HEK293 (cell line): ENCODE measurements around the gene EZH2.
A peak's percentile ranks its signal among the peaks of the same experiment; 100 is the strongest.

Experiments used
- CTCF ChIA-PET: fragments of 350-600 bp; formaldehyde crosslinking; extraction: SDS; loops from one replicate; lab custom pipeline; 2021; ENCODE audit warnings: antibody characterized with exemption; lab: Yijun Ruan, JAX
- POLR2A ChIA-PET: fragments of 300-600 bp; formaldehyde crosslinking; extraction: SDS; loops from one replicate; lab custom pipeline; 2020; ENCODE audit warnings: antibody characterized with exemption, inconsistent platforms; lab: Yijun Ruan, JAX
- H3K27ac ChIP-seq: fragments of 200-500 bp; sonication (Bioruptor generic); 2 replicates; pipeline ENCODE4 v1.5.1; 2014; ENCODE audit warnings: low read depth, low read length, control low read depth, inconsistent platforms; ENCODE audit errors: extremely low read depth
- H3K36me3 ChIP-seq, 2 experiments: fragments of 200-500 bp in 1 of 2; sonication (Bioruptor generic) in 1 of 2; 1 replicate in 1 of 2; 2 replicates in 1 of 2; pipeline ENCODE4 v1.5.1; 2014 to 2017; ENCODE audit warnings: inconsistent platforms in 2 of 2, low read length in 2 of 2; ENCODE audit not compliant: control insufficient read depth in 2 of 2, insufficient read depth in 1 of 2
- H3K4me1 ChIP-seq: fragments of 200-500 bp; sonication (Bioruptor generic); 2 replicates; pipeline ENCODE4 v1.5.1; 2014; ENCODE audit warnings: mild to moderate bottlenecking, low read length, inconsistent platforms; ENCODE audit not compliant: control insufficient read depth, insufficient read depth
- H3K4me3 ChIP-seq: 2 replicates; pipeline ENCODE4 v1.5.1; 2011; ENCODE audit warnings: low read depth, mild to moderate bottlenecking, control low read depth, low read length, moderate library complexity
- H3K9me3 ChIP-seq: fragments of 200-500 bp; sonication (Bioruptor generic); 2 replicates; pipeline ENCODE4 v1.5.1; 2014; ENCODE audit warnings: low read depth, low read length, inconsistent platforms; ENCODE audit not compliant: control insufficient read depth, insufficient read depth
- KLF1 ChIP-seq: fragments of 450-650 bp; formaldehyde crosslinking; IDR thresholded peaks from 2 replicates; pipeline ENCODE4 v1.5.1; 2016; ENCODE audit warnings: missing biosample characterization, missing genetic modification characterization
- SCRT2 ChIP-seq: fragments of 450-650 bp; formaldehyde crosslinking; IDR thresholded peaks from 2 replicates; pipeline ENCODE4 v1.5.1; 2016; ENCODE audit warnings: missing biosample characterization, missing genetic modification characterization
- SETDB1 ChIP-seq: IDR thresholded peaks from one replicate; pipeline ENCODE4 v1.6.1; 2017; ENCODE audit warnings: mild to moderate bottlenecking, low read length, moderate library complexity, mixed read lengths; ENCODE audit not compliant: insufficient read length
- SP3 ChIP-seq: fragments of 450-650 bp; formaldehyde crosslinking; IDR thresholded peaks from 2 replicates; pipeline ENCODE4 v1.5.1; 2016; ENCODE audit warnings: missing biosample characterization, missing genetic modification characterization
- ZBTB20 ChIP-seq: fragments of 450-650 bp; formaldehyde crosslinking; IDR thresholded peaks from 2 replicates; pipeline ENCODE4 v1.5.1; 2016; ENCODE audit warnings: missing biosample characterization, missing genetic modification characterization
- ZNF121 ChIP-seq: fragments of 450-650 bp; formaldehyde crosslinking; IDR thresholded peaks from 2 replicates; pipeline ENCODE4 v1.5.1; 2016; ENCODE audit warnings: missing biosample characterization, missing genetic modification characterization
- ZNF174 ChIP-seq: fragments of 450-650 bp; formaldehyde crosslinking; IDR thresholded peaks from 2 replicates; pipeline ENCODE4 v1.5.0; 2017; ENCODE audit warnings: missing biosample characterization, mild to moderate bottlenecking, missing genetic modification characterization
- ZNF221 ChIP-seq: fragments of 450-650 bp; formaldehyde crosslinking; IDR thresholded peaks from 2 replicates; pipeline ENCODE4 v1.5.1; 2017; ENCODE audit warnings: missing biosample characterization, missing genetic modification characterization, borderline replicate concordance
- ZNF501 ChIP-seq: fragments of 450-650 bp; formaldehyde crosslinking; IDR thresholded peaks from 2 replicates; pipeline ENCODE4 v1.5.1; 2016; ENCODE audit warnings: missing biosample characterization, missing genetic modification characterization
- ZNF610 ChIP-seq: fragments of 450-650 bp; formaldehyde crosslinking; IDR thresholded peaks from 2 replicates; pipeline ENCODE4 v1.5.1; 2016; ENCODE audit warnings: missing biosample characterization, missing genetic modification characterization, borderline replicate concordance
- ZNF624 ChIP-seq: fragments of 450-650 bp; formaldehyde crosslinking; IDR thresholded peaks from 2 replicates; pipeline ENCODE4 v1.5.1; 2017; ENCODE audit warnings: missing biosample characterization, missing genetic modification characterization
- ZNF785 ChIP-seq: fragments of 450-650 bp; formaldehyde crosslinking; IDR thresholded peaks from 2 replicates; pipeline ENCODE4 v1.5.1; 2016; ENCODE audit warnings: missing biosample characterization, missing genetic modification characterization
- ZNF830 ChIP-seq: fragments of 450-650 bp; IDR thresholded peaks from 2 replicates; pipeline ENCODE4 v1.5.0; 2018; ENCODE audit warnings: missing biosample characterization, missing genetic modification characterization, low read depth, mild to moderate bottlenecking, moderate library complexity
- TF ChIP-seq, protein P1 (sequence below): fragments of 450-650 bp; formaldehyde crosslinking; IDR thresholded peaks from 2 replicates; pipeline ENCODE4 v1.5.1; 2016; ENCODE audit warnings: missing biosample characterization, missing genetic modification characterization
- TF ChIP-seq, protein P2 (sequence below): fragments of 450-650 bp; formaldehyde crosslinking; conservative IDR thresholded peaks from 2 replicates; pipeline ENCODE4 v1.5.1; 2016; ENCODE audit warnings: low read depth, missing biosample characterization, missing genetic modification characterization
- TF ChIP-seq, protein P3 (sequence below): fragments of 450-650 bp; formaldehyde crosslinking; IDR thresholded peaks from 2 replicates; pipeline ENCODE4 v1.5.1; 2016; ENCODE audit warnings: missing biosample characterization, missing genetic modification characterization
- TF ChIP-seq, protein P4 (sequence below): fragments of 450-650 bp; formaldehyde crosslinking; IDR thresholded peaks from 2 replicates; pipeline ENCODE4 v1.5.1; 2016; ENCODE audit warnings: missing biosample characterization, missing genetic modification characterization
- TF ChIP-seq, protein P5 (sequence below): fragments of 450-650 bp; formaldehyde crosslinking; IDR thresholded peaks from 2 replicates; pipeline ENCODE4 v1.5.1; 2016; ENCODE audit warnings: missing biosample characterization, missing genetic modification characterization

The EZH2 gene

DNA sequence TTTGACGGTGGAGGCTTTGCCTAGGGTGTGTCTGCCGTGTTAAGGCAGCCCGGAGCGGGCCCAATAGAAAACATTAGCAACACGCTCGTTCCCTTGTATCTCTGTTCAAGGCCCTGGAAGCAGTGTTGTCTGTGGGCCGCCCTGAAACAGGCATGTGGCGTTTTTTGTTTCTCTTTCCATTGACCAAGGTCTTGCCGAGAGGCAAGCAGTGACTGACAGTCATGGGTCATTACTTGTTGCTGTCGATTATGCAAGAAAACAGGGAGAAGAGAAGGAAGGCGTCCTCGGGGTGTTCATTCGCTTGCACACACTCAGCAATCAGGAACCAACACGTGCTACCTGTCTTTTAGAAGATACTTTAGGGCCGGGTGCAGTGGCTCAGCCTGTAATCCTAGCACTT, 92.5 kb downstream of the EZH2 start:
- no peak overlapping the region for H3K27ac ChIP-seq
- no peaks in the 10 kb centered on the region for H3K9me3 ChIP-seq
- TF ChIP-seq ZBTB20 = no peak
- TF ChIP-seq, protein P1, sequence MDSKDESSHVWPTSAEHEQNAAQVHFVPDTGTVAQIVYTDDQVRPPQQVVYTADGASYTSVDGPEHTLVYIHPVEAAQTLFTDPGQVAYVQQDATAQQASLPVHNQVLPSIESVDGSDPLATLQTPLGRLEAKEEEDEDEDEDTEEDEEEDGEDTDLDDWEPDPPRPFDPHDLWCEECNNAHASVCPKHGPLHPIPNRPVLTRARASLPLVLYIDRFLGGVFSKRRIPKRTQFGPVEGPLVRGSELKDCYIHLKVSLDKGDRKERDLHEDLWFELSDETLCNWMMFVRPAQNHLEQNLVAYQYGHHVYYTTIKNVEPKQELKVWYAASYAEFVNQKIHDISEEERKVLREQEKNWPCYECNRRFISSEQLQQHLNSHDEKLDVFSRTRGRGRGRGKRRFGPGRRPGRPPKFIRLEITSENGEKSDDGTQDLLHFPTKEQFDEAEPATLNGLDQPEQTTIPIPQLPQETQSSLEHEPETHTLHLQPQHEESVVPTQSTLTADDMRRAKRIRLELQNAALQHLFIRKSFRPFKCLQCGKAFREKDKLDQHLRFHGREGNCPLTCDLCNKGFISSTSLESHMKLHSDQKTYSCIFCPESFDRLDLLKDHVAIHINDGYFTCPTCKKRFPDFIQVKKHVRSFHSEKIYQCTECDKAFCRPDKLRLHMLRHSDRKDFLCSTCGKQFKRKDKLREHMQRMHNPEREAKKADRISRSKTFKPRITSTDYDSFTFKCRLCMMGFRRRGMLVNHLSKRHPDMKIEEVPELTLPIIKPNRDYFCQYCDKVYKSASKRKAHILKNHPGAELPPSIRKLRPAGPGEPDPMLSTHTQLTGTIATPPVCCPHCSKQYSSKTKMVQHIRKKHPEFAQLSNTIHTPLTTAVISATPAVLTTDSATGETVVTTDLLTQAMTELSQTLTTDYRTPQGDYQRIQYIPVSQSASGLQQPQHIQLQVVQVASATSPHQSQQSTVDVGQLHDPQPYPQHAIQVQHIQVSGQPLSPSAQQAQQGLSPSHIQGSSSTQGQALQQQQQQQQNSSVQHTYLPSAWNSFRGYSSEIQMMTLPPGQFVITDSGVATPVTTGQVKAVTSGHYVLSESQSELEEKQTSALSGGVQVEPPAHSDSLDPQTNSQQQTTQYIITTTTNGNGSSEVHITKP (tag by site-specific recombination) = no peak
- peak; percentile 40 for TF ChIP-seq SCRT2 (tag by site-specific recombination)
- TF ChIP-seq, protein P2, sequence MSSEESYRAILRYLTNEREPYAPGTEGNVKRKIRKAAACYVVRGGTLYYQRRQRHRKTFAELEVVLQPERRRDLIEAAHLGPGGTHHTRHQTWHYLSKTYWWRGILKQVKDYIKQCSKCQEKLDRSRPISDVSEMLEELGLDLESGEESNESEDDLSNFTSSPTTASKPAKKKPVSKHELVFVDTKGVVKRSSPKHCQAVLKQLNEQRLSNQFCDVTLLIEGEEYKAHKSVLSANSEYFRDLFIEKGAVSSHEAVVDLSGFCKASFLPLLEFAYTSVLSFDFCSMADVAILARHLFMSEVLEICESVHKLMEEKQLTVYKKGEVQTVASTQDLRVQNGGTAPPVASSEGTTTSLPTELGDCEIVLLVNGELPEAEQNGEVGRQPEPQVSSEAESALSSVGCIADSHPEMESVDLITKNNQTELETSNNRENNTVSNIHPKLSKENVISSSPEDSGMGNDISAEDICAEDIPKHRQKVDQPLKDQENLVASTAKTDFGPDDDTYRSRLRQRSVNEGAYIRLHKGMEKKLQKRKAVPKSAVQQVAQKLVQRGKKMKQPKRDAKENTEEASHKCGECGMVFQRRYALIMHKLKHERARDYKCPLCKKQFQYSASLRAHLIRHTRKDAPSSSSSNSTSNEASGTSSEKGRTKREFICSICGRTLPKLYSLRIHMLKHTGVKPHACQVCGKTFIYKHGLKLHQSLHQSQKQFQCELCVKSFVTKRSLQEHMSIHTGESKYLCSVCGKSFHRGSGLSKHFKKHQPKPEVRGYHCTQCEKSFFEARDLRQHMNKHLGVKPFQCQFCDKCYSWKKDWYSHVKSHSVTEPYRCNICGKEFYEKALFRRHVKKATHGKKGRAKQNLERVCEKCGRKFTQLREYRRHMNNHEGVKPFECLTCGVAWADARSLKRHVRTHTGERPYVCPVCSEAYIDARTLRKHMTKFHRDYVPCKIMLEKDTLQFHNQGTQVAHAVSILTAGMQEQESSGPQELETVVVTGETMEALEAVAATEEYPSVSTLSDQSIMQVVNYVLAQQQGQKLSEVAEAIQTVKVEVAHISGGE (tag by site-specific recombination) = no peak
- TF ChIP-seq ZNF830 (tag by site-specific recombination) = no peak
- no peak for TF ChIP-seq SETDB1
- no peak for TF ChIP-seq ZNF501 (tag by site-specific recombination)
- ChIA-PET POLR2A (no interaction called here), CTCF (no interaction called here)
- no peaks in the 10 kb centered on the region for H3K4me1 ChIP-seq
- H3K36me3 ChIP-seq = peaks cover 8 to 94% of the 10 kb centered on the region in 2 experiments
- H3K4me3 ChIP-seq = no peak overlapping the region

DNA sequence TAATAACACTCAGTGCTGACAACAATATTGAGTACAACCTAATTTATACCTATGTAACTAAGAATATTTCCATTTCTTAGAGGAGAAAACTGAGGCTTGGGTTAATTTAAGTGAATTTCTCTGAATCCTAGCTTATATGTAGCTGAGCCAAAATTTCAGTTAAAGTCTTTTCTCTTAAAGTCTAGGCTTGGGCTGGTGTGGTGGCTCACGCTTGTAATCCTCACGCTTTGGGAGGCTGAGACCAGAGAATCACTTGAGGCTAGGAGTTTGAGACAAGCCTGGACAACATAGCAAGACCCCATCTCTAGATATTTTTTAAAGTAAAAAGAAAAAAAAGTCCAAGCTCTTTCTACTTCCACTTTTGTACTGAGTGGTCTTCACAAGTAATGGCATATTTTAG, 93.2 kb downstream of the EZH2 start:
- Histone ChIP-seq H3K4me1 (no peaks in the 10 kb centered on the region), H3K4me3 (no peak overlapping the region), H3K9me3 (no peaks in the 10 kb centered on the region), H3K36me3 (peaks cover 8 to 94% of the 10 kb centered on the region in 2 experiments), H3K27ac (no peak overlapping the region)
- ChIA-PET CTCF (no interaction called here), POLR2A (no interaction called here)
- TF ChIP-seq ZNF121 = peak; percentile 48; the same call in 1 of the 2 replicates
- TF ChIP-seq SP3 (tag by site-specific recombination) = no peak

DNA sequence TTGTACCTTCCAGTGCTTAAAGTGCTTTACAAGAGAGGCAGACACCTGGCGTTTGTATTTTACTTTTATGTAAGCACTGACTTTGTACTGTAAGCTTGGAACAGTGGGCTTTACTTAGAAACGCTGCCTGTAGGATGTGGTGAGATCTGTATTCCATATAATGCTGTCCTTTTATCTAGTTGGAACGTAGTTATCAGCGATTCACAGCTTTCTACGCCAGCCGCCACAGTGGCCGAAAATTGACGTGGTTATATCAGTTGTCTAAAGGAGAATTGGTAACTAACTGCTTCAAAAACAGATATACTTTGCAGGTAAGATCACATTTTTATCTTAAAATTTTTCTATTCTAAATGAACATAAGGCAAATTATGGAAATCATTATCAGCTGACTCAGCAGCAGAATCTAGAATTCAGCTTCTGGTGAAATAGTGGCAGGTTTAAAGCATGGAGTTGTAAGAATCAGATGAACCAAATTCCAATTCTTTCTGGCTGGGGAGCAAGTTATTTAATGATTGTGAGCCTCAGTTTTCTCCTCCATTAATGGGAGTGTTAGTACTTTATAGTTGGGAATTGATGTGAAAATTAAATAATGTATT, 93.9 kb downstream of the EZH2 start:
- CTCF ChIA-PET = no interaction called here
- Histone ChIP-seq H3K27ac (no peak overlapping the region), H3K9me3 (no peaks in the 10 kb centered on the region), H3K36me3 (peaks cover 8 to 98% of the 10 kb centered on the region in 2 experiments), H3K4me1 (no peaks in the 10 kb centered on the region), H3K4me3 (no peak overlapping the region)
- TF ChIP-seq ZNF624 (no peak), ZNF785 (tag by site-specific recombination) (no peak), ZNF221 (no peak), KLF1 (tag by site-specific recombination) (no peak), ZNF610 (no peak), ZNF174 (tag by site-specific recombination) (no peak)
- TF ChIP-seq, protein P3, sequence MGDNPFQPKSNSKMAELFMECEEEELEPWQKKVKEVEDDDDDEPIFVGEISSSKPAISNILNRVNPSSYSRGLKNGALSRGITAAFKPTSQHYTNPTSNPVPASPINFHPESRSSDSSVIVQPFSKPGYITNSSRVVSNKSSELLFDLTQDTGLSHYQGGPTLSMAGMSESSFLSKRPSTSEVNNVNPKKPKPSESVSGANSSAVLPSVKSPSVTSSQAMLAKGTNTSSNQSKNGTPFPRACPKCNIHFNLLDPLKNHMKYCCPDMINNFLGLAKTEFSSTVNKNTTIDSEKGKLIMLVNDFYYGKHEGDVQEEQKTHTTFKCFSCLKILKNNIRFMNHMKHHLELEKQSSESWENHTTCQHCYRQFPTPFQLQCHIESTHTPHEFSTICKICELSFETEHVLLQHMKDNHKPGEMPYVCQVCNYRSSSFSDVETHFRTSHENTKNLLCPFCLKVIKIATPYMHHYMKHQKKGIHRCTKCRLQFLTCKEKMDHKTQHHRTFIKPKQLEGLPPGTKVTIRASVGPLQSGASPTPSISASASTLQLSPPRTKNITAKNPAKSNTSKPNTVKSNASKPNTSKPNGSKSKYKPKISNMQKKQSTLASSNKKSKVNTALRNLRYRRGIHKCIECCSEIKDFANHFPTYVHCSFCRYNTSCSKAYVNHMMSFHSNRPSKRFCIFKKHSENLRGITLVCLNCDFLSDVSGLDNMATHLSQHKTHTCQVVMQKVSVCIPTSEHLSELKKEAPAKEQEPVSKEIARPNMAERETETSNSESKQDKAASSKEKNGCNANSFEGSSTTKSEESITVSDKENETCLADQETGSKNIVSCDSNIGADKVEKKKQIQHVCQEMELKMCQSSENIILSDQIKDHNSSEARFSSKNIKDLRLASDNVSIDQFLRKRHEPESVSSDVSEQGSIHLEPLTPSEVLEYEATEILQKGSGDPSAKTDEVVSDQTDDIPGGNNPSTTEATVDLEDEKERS = no peak
- TF ChIP-seq, protein P4, sequence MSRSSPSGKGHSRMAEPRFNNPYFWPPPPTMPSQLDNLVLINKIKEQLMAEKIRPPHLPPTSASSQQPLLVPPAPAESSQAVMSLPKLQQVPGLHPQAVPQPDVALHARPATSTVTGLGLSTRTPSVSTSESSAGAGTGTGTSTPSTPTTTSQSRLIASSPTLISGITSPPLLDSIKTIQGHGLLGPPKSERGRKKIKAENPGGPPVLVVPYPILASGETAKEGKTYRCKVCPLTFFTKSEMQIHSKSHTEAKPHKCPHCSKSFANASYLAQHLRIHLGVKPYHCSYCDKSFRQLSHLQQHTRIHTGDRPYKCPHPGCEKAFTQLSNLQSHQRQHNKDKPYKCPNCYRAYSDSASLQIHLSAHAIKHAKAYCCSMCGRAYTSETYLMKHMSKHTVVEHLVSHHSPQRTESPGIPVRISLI (tag by site-specific recombination) = no peak
- TF ChIP-seq, protein P5, sequence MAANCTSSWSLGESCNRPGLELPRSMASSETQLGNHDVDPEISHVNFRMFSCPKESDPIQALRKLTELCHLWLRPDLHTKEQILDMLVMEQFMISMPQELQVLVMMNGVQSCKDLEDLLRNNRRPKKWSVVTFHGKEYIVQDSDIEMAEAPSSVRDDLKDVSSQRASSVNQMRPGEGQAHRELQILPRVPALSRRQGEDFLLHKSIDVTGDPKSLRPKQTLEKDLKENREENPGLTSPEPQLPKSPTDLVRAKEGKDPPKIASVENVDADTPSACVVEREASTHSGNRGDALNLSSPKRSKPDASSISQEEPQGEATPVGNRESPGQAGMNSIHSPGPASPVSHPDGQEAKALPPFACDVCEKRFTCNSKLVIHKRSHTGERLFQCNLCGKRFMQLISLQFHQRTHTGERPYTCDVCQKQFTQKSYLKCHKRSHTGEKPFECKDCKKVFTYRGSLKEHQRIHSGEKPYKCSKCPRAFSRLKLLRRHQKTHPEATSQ (tag by site-specific recombination) = no peak
- POLR2A ChIA-PET = no interaction called here
